Mesenchymal stem cell (in vitro differentiated cells and primary cell): ENCODE measurements around the gene ELMO1.

ENCODE experiments used
- DNase-seq: peaks from one replicate; pipeline ENCODE4 v3.0.0-alpha.2; 2013
- H2AFZ ChIP-seq: one replicate; pipeline ENCODE4 v1.6.1; 2013; ENCODE audit warnings: low read depth, mild to moderate bottlenecking, control low read depth, inconsistent platforms, low read length, moderate library complexity
- H2AK5ac ChIP-seq: 2 replicates; pipeline ENCODE4 v1.6.1; 2013; ENCODE audit warnings: low read length, moderate library complexity, mild to moderate bottlenecking, inconsistent platforms; ENCODE audit not compliant: severe bottlenecking
- H2BK120ac ChIP-seq: one replicate; pipeline ENCODE4 v1.6.1; 2013; ENCODE audit warnings: low read depth, mild to moderate bottlenecking, inconsistent platforms, low read length, moderate library complexity
- H2BK12ac ChIP-seq, 2 experiments: one replicate each; pipeline ENCODE4 v1.6.1; 2013; ENCODE audit warnings: inconsistent platforms in 2 of 2, low read length in 2 of 2, mild to moderate bottlenecking in 2 of 2, moderate library complexity in 2 of 2, control low read depth in 1 of 2
- H2BK15ac ChIP-seq: one replicate; pipeline ENCODE4 v1.6.1; 2013; ENCODE audit warnings: mild to moderate bottlenecking, low read depth, inconsistent platforms; ENCODE audit not compliant: poor library complexity, severe bottlenecking
- H2BK5ac ChIP-seq: 2 replicates; pipeline ENCODE4 v1.6.1; 2013; ENCODE audit warnings: low read depth, mild to moderate bottlenecking, low read length, control low read depth, inconsistent platforms; ENCODE audit not compliant: poor library complexity, severe bottlenecking
- H3K14ac ChIP-seq, 2 experiments: one replicate each; pipeline ENCODE4 v1.6.1; 2013; ENCODE audit warnings: inconsistent platforms in 2 of 2, low read length in 2 of 2, control low read depth in 1 of 2, mild to moderate bottlenecking in 1 of 2, moderate library complexity in 1 of 2
- H3K18ac ChIP-seq, 2 experiments: one replicate each; pipeline ENCODE4 v1.6.1; 2013; ENCODE audit warnings: inconsistent platforms in 2 of 2, low read length in 2 of 2, control low read depth in 1 of 2, low read depth in 1 of 2, mild to moderate bottlenecking in 1 of 2
- H3K23ac ChIP-seq, 2 experiments: one replicate each; pipeline ENCODE4 v1.6.1; 2013; ENCODE audit warnings: inconsistent platforms in 2 of 2, low read length in 2 of 2, mild to moderate bottlenecking in 2 of 2, moderate library complexity in 2 of 2, control low read depth in 1 of 2
- H3K27ac ChIP-seq: 2 replicates; pipeline ENCODE4 v1.5.1; 2013; ENCODE audit warnings: mild to moderate bottlenecking, moderate library complexity, low read length, control low read depth, inconsistent platforms; ENCODE audit not compliant: poor library complexity, severe bottlenecking
- H3K27me3 ChIP-seq, 2 experiments: 2 replicates each; pipeline versions ENCODE4 v1.6.1 to v1.7.0; 2013; ENCODE audit warnings: low read length in 2 of 2, mild to moderate bottlenecking in 2 of 2, moderate library complexity in 2 of 2, control low read depth in 1 of 2, inconsistent platforms in 1 of 2; ENCODE audit not compliant: control insufficient read depth in 1 of 2, insufficient read depth in 1 of 2
- H3K36me3 ChIP-seq, 2 experiments: 2 replicates each; pipeline versions ENCODE4 v1.6.1 to v1.7.0; 2013; ENCODE audit warnings: low read length in 2 of 2, control low read depth in 1 of 2, inconsistent platforms in 1 of 2, low read depth in 1 of 2, mild to moderate bottlenecking in 1 of 2; ENCODE audit not compliant: insufficient read depth in 2 of 2, control insufficient read depth in 1 of 2
- H3K4ac ChIP-seq, 2 experiments: one replicate each; pipeline ENCODE4 v1.6.1; 2013; ENCODE audit warnings: inconsistent platforms in 2 of 2, low read length in 2 of 2, mild to moderate bottlenecking in 2 of 2, moderate library complexity in 2 of 2, control low read depth in 1 of 2, low read depth in 1 of 2
- H3K4me1 ChIP-seq: 2 replicates; pipeline ENCODE4 v1.6.1; 2013; ENCODE audit warnings: low read depth, low read length, control low read depth; ENCODE audit not compliant: control insufficient read depth, insufficient read depth
- H3K4me2 ChIP-seq: 2 replicates; pipeline ENCODE4 v1.6.1; 2013; ENCODE audit warnings: low read length, mild to moderate bottlenecking, inconsistent platforms; ENCODE audit not compliant: poor library complexity, severe bottlenecking
- H3K4me3 ChIP-seq, 2 experiments: 2 replicates each; pipeline versions ENCODE4 v1.5.1 to v1.7.0; 2013; ENCODE audit warnings: low read length in 2 of 2, mild to moderate bottlenecking in 2 of 2, control low read depth in 1 of 2, low read depth in 1 of 2; ENCODE audit not compliant: insufficient read depth in 1 of 2
- H3K79me1 ChIP-seq: replicated peaks from 2 replicates; pipeline ENCODE4 v1.6.1; 2013; ENCODE audit warnings: mild to moderate bottlenecking, control low read depth, low read length, inconsistent platforms; ENCODE audit not compliant: poor library complexity, severe bottlenecking
- H3K9ac ChIP-seq: 2 replicates; pipeline ENCODE4 v1.7.0; 2013; ENCODE audit warnings: mild to moderate bottlenecking, low read length, moderate library complexity
- H3K9me3 ChIP-seq: 2 replicates; pipeline ENCODE4 v1.7.0; 2013; ENCODE audit warnings: mild to moderate bottlenecking, low read length; ENCODE audit not compliant: control insufficient read depth
- H4K8ac ChIP-seq: one replicate; pipeline ENCODE4 v1.6.1; 2013; ENCODE audit warnings: inconsistent platforms, mild to moderate bottlenecking, low read length, moderate library complexity
- H4K91ac ChIP-seq: one replicate; pipeline ENCODE4 v1.6.1; 2013; ENCODE audit warnings: mild to moderate bottlenecking, low read length, inconsistent platforms
- WGBS: methylation state at CpG from one replicate; pipeline ENCODE4 v1.1.7; 2013; ENCODE audit warnings: mixed read lengths; 5-methylcytosine and 5-hydroxymethylcytosine counted together

ELMO1 gene

GRCh38 chr7:37150180-37150579 is 298.5 kb downstream of the ELMO1 start:
- H3K79me1 ChIP-seq: no peaks in the 10 kb centered on the region
- no peak overlapping the region for H2BK120ac ChIP-seq
- H4K8ac ChIP-seq: no peak overlapping the region
- WGBS: 10% methylated on average over 2 of the region's 4 CpGs
- DNase-seq: no peak
- H4K91ac ChIP-seq: no peak overlapping the region
- no peaks in the 10 kb centered on the region for H3K27me3 ChIP-seq
- H3K18ac ChIP-seq: no peak overlapping the region
- no peak overlapping the region for H3K4ac ChIP-seq
- no peak overlapping the region for H3K14ac ChIP-seq
- H3K27ac ChIP-seq: no peak overlapping the region
- no peak overlapping the region for H2AFZ ChIP-seq
- no peaks in the 10 kb centered on the region for H3K4me1 ChIP-seq
- H2BK5ac ChIP-seq: no peak overlapping the region
- H3K9ac ChIP-seq: no peak overlapping the region
- no peak overlapping the region for H2BK15ac ChIP-seq
- H3K4me2 ChIP-seq: no peak overlapping the region
- H3K4me3 ChIP-seq: no peak overlapping the region
- no peak overlapping the region for H2AK5ac ChIP-seq
- no peak overlapping the region for H2BK12ac ChIP-seq
- H3K9me3 ChIP-seq: no peaks in the 10 kb centered on the region
- no peaks in the 10 kb centered on the region for H3K36me3 ChIP-seq
- H3K23ac ChIP-seq: no peak overlapping the region

GRCh38 chr7:37149773-37150124 is 298.9 kb downstream of the ELMO1 start:
- Histone ChIP-seq H3K9me3 (no peaks in the 10 kb centered on the region), H2AFZ (no peak overlapping the region), H3K27me3 (no peaks in the 10 kb centered on the region), H2BK12ac (no peak overlapping the region), H3K4me1 (no peaks in the 10 kb centered on the region), H3K79me1 (no peaks in the 10 kb centered on the region), H2BK5ac (no peak overlapping the region), H2BK15ac (no peak overlapping the region), H3K18ac (no peak overlapping the region), H2BK120ac (no peak overlapping the region), H3K4ac (no peak overlapping the region), H4K8ac (no peak overlapping the region), H3K27ac (no peak overlapping the region), H3K36me3 (no peaks in the 10 kb centered on the region), H2AK5ac (no peak overlapping the region), H3K4me2 (no peak overlapping the region), H4K91ac (no peak overlapping the region), H3K9ac (no peak overlapping the region), H3K4me3 (no peak overlapping the region), H3K14ac (no peak overlapping the region), H3K23ac (no peak overlapping the region)
- no peak for DNase-seq

GRCh38 chr7:37149051-37149772 is 299.5 kb downstream of the ELMO1 start:
- Histone ChIP-seq H3K23ac (no peak overlapping the region), H2BK5ac (no peak overlapping the region), H3K27ac (no peak overlapping the region), H3K4me1 (no peaks in the 10 kb centered on the region), H2BK12ac (no peak overlapping the region), H3K18ac (no peak overlapping the region), H2AFZ (no peak overlapping the region), H4K8ac (no peak overlapping the region), H2BK120ac (no peak overlapping the region), H4K91ac (no peak overlapping the region), H3K36me3 (no peaks in the 10 kb centered on the region), H3K4ac (no peak overlapping the region), H3K79me1 (no peaks in the 10 kb centered on the region), H3K4me2 (no peak overlapping the region), H3K4me3 (no peak overlapping the region), H3K27me3 (no peaks in the 10 kb centered on the region), H2AK5ac (no peak overlapping the region), H3K9me3 (no peaks in the 10 kb centered on the region), H2BK15ac (no peak overlapping the region), H3K14ac (no peak overlapping the region), H3K9ac (no peak overlapping the region)
- 65% methylated on average over 3 of the region's 3 CpGs for WGBS
- no peak for DNase-seq

- H3K4me2 ChIP-seq: no peak overlapping the region
- H3K4ac ChIP-seq: no peak overlapping the region
- H2BK12ac ChIP-seq: no peak overlapping the region
- H2BK15ac ChIP-seq: no peak overlapping the region
- no peaks in the 10 kb centered on the region for H3K27me3 ChIP-seq
- no peak overlapping the region for H3K18ac ChIP-seq
- peaks cover 2% of the 10 kb centered on the region for H3K9me3 ChIP-seq
- H4K8ac ChIP-seq: no peak overlapping the region
- H3K9ac ChIP-seq: no peak overlapping the region
- no peak overlapping the region for H3K14ac ChIP-seq
- WGBS: 80% methylated on average over 1 of the region's 2 CpGs
- H3K4me3 ChIP-seq: no peak overlapping the region
- DNase-seq: no peak
- H3K27ac ChIP-seq: no peak overlapping the region
- H4K91ac ChIP-seq: no peak overlapping the region
- no peak overlapping the region for H2BK120ac ChIP-seq
- no peak overlapping the region for H3K23ac ChIP-seq
- no peak overlapping the region for H2AFZ ChIP-seq
- no peaks in the 10 kb centered on the region for H3K4me1 ChIP-seq
- H3K79me1 ChIP-seq: no peaks in the 10 kb centered on the region
- no peaks in the 10 kb centered on the region for H3K36me3 ChIP-seq
- no peak overlapping the region for H2AK5ac ChIP-seq
- H2BK5ac ChIP-seq: no peak overlapping the region
These were observed 303.0 kb downstream of the ELMO1 start for GRCh38 chr7:37145682-37146081.
